Stimulated activated naive B cell treated with anti-CD40 and anti-IgM and Interleukin-4, amounts not matched to agents 10 μg/mL and 1 μg/mL and 100 μg/mL, for 72 hours (primary cell): ENCODE results near the gene GPR35.

ENCODE experiments used
- ATAC-seq, 2 donors: fragments of 150-1000 bp; cut with Tn5 transposase; replicated peaks; 2 replicates each; pipeline ENCODE4 v1.10.0; 2021; ENCODE audit warnings: moderate library complexity in 1 of 2
- DNase-seq: peaks from one replicate; pipeline ENCODE4 v3.0.0; 2021
- H3K27ac Mint-ChIP-seq: one replicate; pipeline ENCODE4 v1.8.0; 2022; ENCODE audit warnings: mild to moderate bottlenecking, mixed read lengths
- H3K27me3 Mint-ChIP-seq, 2 donors: one replicate each; pipeline ENCODE4 v1.8.0; 2022; ENCODE audit warnings: mixed read lengths in 2 of 2
- H3K36me3 Mint-ChIP-seq, 2 donors: one replicate each; pipeline ENCODE4 v1.8.0; 2022; ENCODE audit warnings: mixed read lengths in 2 of 2, mild to moderate bottlenecking in 1 of 2
- H3K4me1 Mint-ChIP-seq, 2 donors: one replicate each; pipeline ENCODE4 v1.8.0; 2022; ENCODE audit warnings: mixed read lengths in 2 of 2, mild to moderate bottlenecking in 1 of 2
- H3K4me3 Mint-ChIP-seq, 2 donors: one replicate each; pipeline ENCODE4 v1.8.0; 2022; ENCODE audit warnings: mild to moderate bottlenecking in 2 of 2, mixed read lengths in 2 of 2, moderate library complexity in 1 of 2
- H3K9me3 Mint-ChIP-seq, 2 donors: one replicate each; pipeline ENCODE4 v1.8.0; 2022; ENCODE audit warnings: mixed read lengths in 2 of 2, mild to moderate bottlenecking in 1 of 2

The GPR35 gene

DNA sequence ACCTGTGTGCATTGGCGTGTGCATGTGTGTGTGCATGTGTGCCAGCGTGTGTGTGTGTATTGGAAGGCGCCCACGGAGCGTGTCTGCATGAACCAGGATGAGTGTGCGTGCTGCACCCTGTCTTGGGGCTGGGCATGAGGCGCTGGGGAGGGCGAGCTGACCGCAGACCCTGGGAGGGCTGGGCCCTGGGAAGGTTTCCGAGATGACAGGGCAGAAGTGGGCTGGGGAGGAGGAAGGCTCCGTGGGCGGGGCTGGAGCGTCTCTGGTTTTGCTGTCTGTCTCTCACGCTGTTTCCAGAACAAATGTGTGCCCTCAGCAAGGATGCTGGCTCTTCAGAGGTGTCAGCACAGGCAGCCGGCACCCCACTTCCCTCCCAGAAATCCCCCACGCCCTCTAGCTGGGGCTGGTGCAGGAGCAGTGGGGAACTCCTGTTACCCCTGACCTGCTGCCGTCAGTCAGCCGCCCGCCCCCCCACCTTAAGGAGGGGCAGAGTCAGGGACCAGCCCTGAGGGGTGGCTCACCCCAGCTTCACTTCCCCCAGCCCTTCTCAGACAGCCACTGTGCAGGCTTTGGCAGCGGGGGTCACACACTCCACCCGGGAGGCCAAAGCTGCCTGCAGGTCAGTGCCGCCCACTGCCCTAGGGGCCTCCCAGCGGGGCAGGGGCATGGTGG, at the start of gene GPR35:
Gene GPR35, plus strand, starts transcription at position 531 of the 672 bp plus-strand sequence. CDS start 4,473 bp downstream, outside the sequence.
- peaks cover 0 to 10% of the 10 kb centered on the region in 2 donors for H3K36me3 Mint-ChIP-seq
- peaks cover 0 to 35% of the 10 kb centered on the region in 2 donors for H3K27me3 Mint-ChIP-seq
- peak within 1 kb of the TSS; percentile 93 for H3K27ac Mint-ChIP-seq
- no peaks in the 10 kb centered on the region for H3K9me3 Mint-ChIP-seq
- DNase-seq = peak; percentile 83
- peak; percentile 64 to 73 for ATAC-seq
- peaks cover 38 to 51% of the 10 kb centered on the region in 2 donors for H3K4me1 Mint-ChIP-seq
- H3K4me3 Mint-ChIP-seq = peak within 1 kb of the TSS; percentile 82 to 83

DNA sequence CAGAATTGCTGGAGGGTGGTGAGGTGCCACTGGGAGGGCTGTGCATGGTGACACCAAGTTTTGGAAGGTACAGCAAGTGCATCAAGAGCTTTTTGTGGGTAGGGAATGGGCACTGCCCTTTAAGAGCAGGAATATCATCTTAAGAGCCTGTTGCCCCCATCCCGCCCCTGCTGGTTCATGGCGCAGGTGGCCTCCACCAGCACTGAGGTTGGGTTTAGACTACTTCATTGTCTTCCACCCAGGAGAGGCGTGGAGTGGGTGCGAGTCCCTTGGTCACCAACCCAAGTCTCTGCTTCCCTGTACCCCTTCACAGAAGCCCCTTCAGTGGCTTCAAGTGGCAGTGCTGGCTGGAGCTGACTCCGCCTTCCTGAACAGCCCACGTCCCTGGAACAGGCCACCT, 49.2 kb upstream of the GPR35 start:
- Mint-ChIP-seq H3K27me3 (no peaks in the 10 kb centered on the region), H3K27ac (no peak overlapping the region), H3K9me3 (peaks cover 0 to 2% of the 10 kb centered on the region in 2 donors), H3K36me3 (peaks cover 34 to 40% of the 10 kb centered on the region in 2 donors), H3K4me1 (peaks cover 21 to 43% of the 10 kb centered on the region in 2 donors), H3K4me3 (no peak overlapping the region)
- DNase-seq (no peak), ATAC-seq (no peak)

GRCh38 chr2:240576436-240577205, 48.7 kb upstream of the GPR35 start:
- H3K9me3 Mint-ChIP-seq = peaks cover 0 to 2% of the 10 kb centered on the region in 2 donors
- H3K4me3 Mint-ChIP-seq = no peak overlapping the region
- peak overlapping the region; percentile 78 for H3K27ac Mint-ChIP-seq
- DNase-seq = no peak
- ATAC-seq = no peak
- no peaks in the 10 kb centered on the region for H3K27me3 Mint-ChIP-seq
- peaks cover 17 to 37% of the 10 kb centered on the region in 2 donors for H3K4me1 Mint-ChIP-seq
- H3K36me3 Mint-ChIP-seq = peaks cover 34 to 40% of the 10 kb centered on the region in 2 donors

- H3K4me1 Mint-ChIP-seq = peaks cover 23 to 33% of the 10 kb centered on the region in 2 donors
- H3K27ac Mint-ChIP-seq = no peak overlapping the region
- peaks cover 37 to 48% of the 10 kb centered on the region in 2 donors for H3K36me3 Mint-ChIP-seq
- peaks cover 0 to 2% of the 10 kb centered on the region in 2 donors for H3K9me3 Mint-ChIP-seq
- H3K4me3 Mint-ChIP-seq = no peak overlapping the region
- no peaks in the 10 kb centered on the region for H3K27me3 Mint-ChIP-seq
- ATAC-seq (peak in 1 of 2 donors; percentile 4), DNase-seq (no peak)
These were observed 47.8 kb upstream of the GPR35 start for GRCh38 chr2:240577281-240578109.

DNA sequence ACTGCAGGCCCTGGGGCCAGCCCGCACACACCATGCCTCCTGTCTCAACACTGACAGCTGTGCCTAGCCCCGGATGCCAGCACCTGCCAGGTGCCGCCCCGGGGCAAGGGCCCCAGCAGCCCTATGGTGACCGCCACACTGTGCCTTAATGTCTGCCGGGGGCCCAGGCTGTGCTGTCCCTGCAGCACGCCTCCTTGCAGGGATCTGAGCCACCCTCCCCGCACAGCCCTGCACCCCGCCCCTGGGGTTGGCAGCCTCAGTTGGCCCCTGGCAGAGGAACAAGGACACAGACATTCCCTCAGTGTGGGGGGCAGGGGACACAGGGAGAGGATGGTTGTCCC, 47.2 kb upstream of the GPR35 start:
- H3K36me3 Mint-ChIP-seq = peaks cover 37 to 52% of the 10 kb centered on the region in 2 donors
- DNase-seq = no peak
- no peaks in the 10 kb centered on the region for H3K27me3 Mint-ChIP-seq
- H3K27ac Mint-ChIP-seq = peak overlapping the region; percentile 25
- H3K9me3 Mint-ChIP-seq = peaks cover 0 to 2% of the 10 kb centered on the region in 2 donors
- H3K4me3 Mint-ChIP-seq = no peak overlapping the region
- peaks cover 25 to 39% of the 10 kb centered on the region in 2 donors for H3K4me1 Mint-ChIP-seq
- no peak for ATAC-seq

DNA sequence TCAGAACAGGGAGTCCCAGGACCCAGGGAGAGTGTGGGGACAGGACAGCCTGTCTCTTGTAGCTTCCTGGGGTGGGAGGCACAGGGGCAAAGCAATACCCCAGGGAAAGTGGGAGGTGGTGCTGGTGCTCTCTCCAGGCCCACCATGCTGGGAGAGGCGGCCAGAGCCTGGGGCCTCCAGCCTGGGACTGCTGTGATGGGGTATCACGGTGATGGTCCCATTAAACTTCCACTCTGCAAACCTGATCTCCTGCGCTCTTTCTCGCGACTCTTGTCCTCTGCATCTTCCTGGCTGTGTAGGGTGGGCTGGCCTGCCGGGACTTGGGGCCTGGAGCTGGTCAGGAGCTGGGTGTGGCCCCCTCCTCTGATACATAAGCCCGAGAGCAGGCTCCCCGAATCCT, 46.8 kb upstream of the GPR35 start:
- DNase-seq (no peak), ATAC-seq (no peak)
- Mint-ChIP-seq H3K27ac (peak overlapping the region; percentile 25), H3K27me3 (no peaks in the 10 kb centered on the region), H3K9me3 (peaks cover 0 to 2% of the 10 kb centered on the region in 2 donors), H3K4me1 (peaks cover 28 to 43% of the 10 kb centered on the region in 2 donors), H3K36me3 (peaks cover 38 to 56% of the 10 kb centered on the region in 2 donors), H3K4me3 (no peak overlapping the region)

DNA sequence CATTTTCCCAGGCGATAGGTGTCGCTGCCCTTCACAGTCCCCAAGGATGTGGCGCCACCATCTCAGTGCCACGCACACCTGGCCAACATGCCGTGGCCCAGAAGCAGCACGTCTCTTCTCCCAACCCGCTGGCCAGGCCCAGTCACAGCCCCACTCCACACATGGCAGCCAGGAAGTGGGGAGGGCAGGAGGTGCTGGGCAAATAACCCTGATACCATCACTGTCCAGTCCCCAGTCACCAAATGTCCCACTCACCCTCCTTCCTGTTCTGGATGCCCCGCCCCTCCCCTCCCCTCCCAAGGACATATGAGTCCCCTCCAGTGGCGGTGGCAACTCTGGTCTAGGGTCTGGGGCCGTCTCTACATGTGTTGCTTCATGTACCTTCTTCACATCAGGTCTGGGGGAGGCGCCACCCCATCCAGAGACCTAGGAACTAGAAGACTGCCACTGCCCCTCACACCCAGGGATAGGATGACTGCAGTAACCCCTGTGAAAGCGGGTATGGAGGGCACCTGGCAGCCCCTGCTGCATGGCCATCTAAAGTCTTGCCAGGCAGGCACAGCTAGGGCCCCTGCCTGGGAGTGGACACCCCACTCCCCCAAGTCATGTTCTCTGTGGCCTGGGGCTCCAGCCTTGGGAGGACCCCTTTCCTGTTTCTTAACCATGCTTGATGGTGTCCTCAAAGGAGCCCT, 46.1 kb upstream of the GPR35 start:
- H3K4me3 Mint-ChIP-seq = peak overlapping the region in 1 of 2 donors; percentile 10
- H3K9me3 Mint-ChIP-seq = peaks cover 0 to 2% of the 10 kb centered on the region in 2 donors
- peaks cover 31 to 49% of the 10 kb centered on the region in 2 donors for H3K4me1 Mint-ChIP-seq
- peak overlapping the region; percentile 47 for H3K27ac Mint-ChIP-seq
- H3K36me3 Mint-ChIP-seq = peaks cover 38 to 57% of the 10 kb centered on the region in 2 donors
- no peak for DNase-seq
- no peaks in the 10 kb centered on the region for H3K27me3 Mint-ChIP-seq
- ATAC-seq = no peak

DNA sequence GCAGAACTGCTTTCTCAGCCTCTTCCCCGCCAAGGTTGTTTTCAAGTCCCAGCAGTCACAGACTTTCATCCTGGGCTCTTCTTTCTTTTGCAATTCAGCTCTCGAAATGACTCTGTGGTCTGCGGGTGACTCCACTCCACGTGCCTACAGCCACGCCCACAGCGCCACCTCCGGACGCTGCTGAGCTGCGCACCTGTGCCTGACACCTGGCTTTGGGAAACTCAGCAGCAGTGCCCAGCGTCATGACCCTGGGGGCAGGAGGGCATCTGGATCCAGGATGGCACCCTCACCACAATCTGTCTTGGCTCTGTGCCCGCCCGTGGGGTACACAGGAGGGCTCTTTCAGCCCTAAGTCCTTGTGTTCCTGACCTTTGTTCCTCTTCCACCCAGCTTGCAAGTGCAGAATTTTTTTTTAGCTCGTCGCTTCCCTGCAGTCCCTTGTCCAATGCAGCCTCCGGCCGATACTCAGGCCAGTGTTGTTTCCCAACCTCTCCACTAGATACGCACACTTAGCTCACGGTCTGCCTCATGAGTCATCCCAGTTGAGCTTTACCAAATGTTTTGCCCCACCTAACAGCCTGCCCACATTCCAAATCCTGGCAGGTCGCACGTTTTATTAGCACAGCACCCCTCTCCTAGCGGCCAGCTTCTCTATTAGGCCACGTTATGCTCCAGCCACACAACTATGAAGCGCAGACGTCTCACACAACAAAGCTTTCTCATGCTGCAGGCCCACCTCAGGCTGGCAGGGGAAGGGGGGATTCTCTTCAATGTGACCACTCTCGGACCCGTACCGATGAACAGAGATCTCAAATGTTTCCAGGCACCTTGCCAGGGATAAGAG, 45.3 kb upstream of the GPR35 start:
- no peaks in the 10 kb centered on the region for H3K27me3 Mint-ChIP-seq
- peaks cover 38 to 57% of the 10 kb centered on the region in 2 donors for H3K4me1 Mint-ChIP-seq
- H3K27ac Mint-ChIP-seq = peak overlapping the region; percentile 47
- peak overlapping the region in 1 of 2 donors; percentile 10 for H3K4me3 Mint-ChIP-seq
- H3K9me3 Mint-ChIP-seq = peaks cover 0 to 2% of the 10 kb centered on the region in 2 donors
- DNase-seq (no peak), ATAC-seq (peak in 1 of 2 donors; percentile 14)
- peaks cover 34 to 54% of the 10 kb centered on the region in 2 donors for H3K36me3 Mint-ChIP-seq

GRCh38 chr2:240581811-240582210, 43.5 kb upstream of the GPR35 start:
- Mint-ChIP-seq H3K27me3 (no peaks in the 10 kb centered on the region), H3K9me3 (peaks cover 0 to 2% of the 10 kb centered on the region in 2 donors), H3K36me3 (peaks cover 29 to 54% of the 10 kb centered on the region in 2 donors), H3K4me1 (peaks cover 37 to 68% of the 10 kb centered on the region in 2 donors), H3K4me3 (no peak overlapping the region), H3K27ac (no peak overlapping the region)
- ATAC-seq (no peak), DNase-seq (no peak)

- Mint-ChIP-seq H3K27me3 (no peaks in the 10 kb centered on the region), H3K4me1 (peaks cover 41 to 76% of the 10 kb centered on the region in 2 donors), H3K4me3 (no peak overlapping the region), H3K36me3 (peaks cover 29 to 54% of the 10 kb centered on the region in 2 donors), H3K27ac (no peak overlapping the region), H3K9me3 (peaks cover 0 to 2% of the 10 kb centered on the region in 2 donors)
- DNase-seq (no peak), ATAC-seq (no peak)
These were observed 42.5 kb upstream of the GPR35 start for GRCh38 chr2:240582781-240583180.

- H3K36me3 Mint-ChIP-seq = peaks cover 26 to 56% of the 10 kb centered on the region in 2 donors
- DNase-seq (no peak), ATAC-seq (no peak)
- peaks cover 0 to 2% of the 10 kb centered on the region in 2 donors for H3K9me3 Mint-ChIP-seq
- peaks cover 49 to 76% of the 10 kb centered on the region in 2 donors for H3K4me1 Mint-ChIP-seq
- H3K27ac Mint-ChIP-seq = peak overlapping the region; percentile 62
- H3K4me3 Mint-ChIP-seq = no peak overlapping the region
- no peaks in the 10 kb centered on the region for H3K27me3 Mint-ChIP-seq
These were observed 41.5 kb upstream of the GPR35 start for GRCh38 chr2:240583774-240584173.

DNA sequence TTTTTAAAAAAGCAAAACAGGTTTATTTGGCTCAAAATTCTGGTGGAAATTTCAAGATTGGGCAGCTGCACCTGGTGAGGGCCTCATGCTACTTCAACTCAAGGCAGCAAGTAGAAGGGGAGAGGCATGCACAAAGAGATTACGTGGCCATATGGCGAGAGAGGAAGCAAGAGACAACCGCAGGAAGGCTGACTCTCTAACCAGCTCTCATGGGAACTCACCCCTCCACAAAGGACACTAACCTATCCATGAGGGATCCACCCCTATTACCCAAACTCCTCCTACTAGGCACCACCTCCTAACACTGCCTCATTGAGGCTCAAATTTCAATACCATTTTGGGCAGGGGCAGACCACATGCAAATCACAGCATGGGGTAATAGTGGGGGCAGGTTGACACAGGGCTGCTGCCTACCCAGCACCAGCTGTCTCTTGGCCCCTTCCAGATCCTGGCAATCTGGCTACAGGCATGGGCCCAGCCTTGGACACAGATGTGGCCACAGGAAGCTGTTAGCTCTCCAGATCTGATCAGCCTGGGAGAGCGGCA, 40.7 kb upstream of the GPR35 start:
- Mint-ChIP-seq H3K36me3 (peaks cover 27 to 57% of the 10 kb centered on the region in 2 donors), H3K9me3 (peaks cover 0 to 2% of the 10 kb centered on the region in 2 donors), H3K27me3 (no peaks in the 10 kb centered on the region), H3K4me3 (peak overlapping the region; percentile 94 to 97), H3K4me1 (peaks cover 47 to 76% of the 10 kb centered on the region in 2 donors), H3K27ac (peak overlapping the region; percentile 97)
- ATAC-seq (peak; percentile 34 to 61), DNase-seq (peak; percentile 73)
